DLD1 (cell line): ENCODE results near the gene CDKL2.

ENCODE experiments used
- in situ Hi-C: cut with HindIII; loops from 2 replicates; pipeline ENCODE4 v1.10.0; 2017; ENCODE audit warnings: low sequenced_read_pairs

Gene CDKL2

DNA sequence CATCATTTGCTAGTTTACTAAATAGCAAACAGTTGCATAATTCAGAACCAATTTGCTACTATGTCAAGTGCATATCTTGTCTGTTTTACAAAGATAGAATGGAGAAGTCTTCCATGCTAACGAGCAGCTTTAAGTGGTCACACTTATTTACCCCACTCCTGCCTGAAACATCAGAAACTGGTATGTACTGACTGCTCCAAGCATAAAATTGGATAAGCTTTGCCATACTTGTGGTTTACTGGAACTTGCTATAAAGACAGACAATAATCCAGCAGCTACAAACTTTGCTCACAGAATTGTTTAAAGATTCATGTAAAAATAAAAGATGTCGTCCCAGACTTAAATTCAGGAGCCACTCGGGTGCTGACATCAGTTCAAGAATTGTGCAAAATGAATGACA is 13.3 kb upstream of the CDKL2 start:
- in situ Hi-C loops: no loop called here

DNA sequence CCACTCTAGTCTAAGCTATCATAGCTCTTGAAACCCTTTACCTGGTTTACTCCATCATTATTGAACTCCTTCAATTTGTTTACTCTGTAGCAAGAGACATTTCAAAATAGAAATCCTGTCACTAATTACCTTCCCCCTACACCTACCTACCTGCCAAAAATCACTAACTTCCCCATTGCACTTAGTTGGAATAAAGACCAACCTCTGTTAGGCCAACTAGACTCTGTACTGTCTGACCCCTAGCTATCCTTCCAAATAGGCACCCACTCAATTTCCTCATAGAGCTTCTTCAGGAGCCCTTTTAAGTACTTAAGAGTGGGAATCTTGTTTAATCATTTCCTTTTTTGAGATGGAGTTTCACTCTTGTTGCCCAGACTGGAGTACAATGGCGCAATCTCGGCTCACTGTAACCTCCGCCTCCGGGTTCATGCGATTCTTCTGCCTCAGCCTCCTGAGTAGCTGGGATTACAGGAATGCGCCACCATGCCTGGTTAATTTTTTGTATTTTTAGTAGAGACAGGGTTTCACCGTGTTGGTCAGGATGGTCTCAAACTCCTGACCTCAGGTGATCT is 8.9 kb upstream of the CDKL2 start:
- in situ Hi-C loops: no loop called here

DNA sequence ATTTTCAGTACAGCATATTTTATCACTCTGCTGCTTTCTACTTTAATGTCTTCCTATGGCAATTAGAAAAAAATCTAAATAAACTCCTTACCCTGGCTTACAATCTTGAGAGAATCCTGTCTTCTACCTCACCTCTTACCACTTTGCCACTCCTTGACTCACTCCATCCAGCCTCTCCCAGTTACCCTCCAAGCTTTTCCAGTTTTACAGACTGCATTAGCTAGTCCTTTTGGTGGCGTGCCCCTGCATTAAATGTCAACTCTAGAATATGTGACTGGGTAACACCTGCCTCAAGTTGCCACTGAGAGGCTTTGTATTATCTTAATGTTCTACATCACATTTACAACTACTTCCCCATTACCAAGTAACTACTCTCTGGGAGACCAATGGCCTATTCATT is 7.5 kb upstream of the CDKL2 start:
- in situ Hi-C loops: no loop called here

DNA sequence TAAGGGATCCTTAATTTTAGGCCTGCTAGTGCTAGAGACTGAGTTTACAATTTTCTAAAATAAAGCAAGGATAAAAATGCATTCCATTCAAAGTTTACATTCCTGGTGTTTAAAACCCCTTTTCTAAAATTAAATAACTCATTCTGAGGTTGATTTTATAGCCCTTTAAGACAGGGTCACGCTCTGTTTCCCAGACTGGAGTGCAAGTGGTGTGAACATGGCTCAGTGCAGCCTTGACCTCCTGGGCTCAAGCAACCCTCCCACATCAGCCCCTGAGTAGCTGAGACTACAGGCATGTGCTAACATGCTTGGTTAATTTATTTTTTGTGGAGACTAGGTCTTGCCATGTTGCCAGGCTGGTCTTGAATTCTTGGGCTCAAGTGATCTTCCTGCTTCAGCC is 6.8 kb upstream of the CDKL2 start:
- in situ Hi-C loops: no loop called here

DNA sequence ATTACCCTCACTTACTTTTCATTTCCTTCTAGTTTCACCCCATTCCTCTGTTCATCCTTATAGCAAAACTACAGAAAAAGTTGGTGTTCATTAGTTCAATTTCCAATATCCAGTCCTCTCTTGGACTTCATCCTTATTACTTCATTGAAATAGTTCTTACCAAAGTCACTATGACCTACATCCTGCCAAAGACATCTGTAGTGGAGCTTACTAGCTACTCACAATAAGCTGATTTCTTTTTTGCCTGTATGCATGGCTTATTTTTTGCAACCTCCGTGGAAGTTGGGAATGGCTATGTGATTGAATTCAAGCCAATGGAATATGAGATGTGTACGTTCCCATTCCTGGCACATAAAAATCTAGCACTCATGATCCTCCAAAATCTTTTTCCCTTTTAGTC is 4.6 kb upstream of the CDKL2 start:
- in situ Hi-C loops: loop anchor here (5.0 kb wide), 1 partner anchor 37 kb away; the partner anchor contains the start of gene G3BP2

DNA sequence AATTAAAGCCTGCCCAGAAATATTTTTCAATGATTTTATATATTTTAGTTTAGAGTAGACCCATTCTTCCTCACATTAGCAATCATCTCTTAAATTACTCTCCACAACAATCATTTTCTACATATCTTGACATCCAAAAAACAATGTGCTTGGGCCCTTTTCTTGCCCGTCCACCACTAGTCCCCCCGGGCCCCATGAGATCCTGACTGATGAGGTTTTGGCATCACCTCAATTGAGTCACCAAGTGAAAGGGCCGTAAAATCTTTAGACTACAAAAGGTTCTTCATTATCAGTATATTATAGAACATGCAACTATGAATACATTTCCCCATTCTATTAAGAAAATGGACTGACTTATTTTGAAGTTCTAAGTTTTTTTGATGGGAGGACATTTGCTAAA is 4.0 kb upstream of the CDKL2 start:
- in situ Hi-C loops: loop anchor here (5.0 kb wide), 1 partner anchor 38 kb away; the partner anchor contains the start of gene G3BP2

DNA sequence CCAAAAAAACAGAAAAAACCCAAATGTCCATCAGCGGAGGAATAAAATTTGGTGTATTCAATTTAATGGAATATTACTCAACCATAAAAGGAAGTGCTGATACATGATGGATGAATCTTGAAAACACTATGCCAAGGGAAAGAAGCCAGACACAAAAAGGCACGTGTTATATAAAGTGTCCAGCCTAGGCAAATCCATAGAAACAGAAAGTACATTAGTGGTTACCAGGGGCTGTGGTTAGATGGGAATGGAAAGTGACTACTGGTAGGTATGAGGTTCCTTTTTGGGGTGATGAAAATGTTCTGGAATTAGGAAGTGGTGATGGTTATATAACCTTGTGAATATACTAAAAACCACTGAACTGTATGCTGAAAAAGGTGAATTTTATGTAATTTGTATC is 3.5 kb upstream of the CDKL2 start:
- in situ Hi-C loops: loop anchor here (5.0 kb wide), 1 partner anchor 38 kb away; the partner anchor contains the start of gene G3BP2

DNA sequence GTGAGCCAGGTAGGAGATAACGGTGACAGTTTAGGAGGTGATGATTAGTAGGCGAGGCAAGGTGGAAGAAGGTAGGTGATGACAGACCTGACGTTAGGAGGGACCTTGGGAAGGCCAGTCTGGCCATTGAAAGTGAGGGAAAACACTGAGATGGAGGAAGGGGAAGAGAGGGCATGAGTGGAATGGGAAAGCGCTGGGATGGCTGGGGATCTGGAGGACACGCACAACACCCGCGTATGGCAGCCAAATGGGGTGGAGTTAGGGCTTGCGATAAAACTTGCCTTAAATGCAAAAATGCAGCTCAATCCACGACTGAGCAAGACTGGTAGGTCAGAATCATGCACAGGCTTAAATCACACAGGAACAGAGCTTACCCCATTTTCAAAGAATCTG is 605 bp upstream of the CDKL2 start:
- in situ Hi-C loops: loop anchor here (5.0 kb wide), 1 partner anchor 41 kb away; the partner anchor contains the start of gene G3BP2

DNA sequence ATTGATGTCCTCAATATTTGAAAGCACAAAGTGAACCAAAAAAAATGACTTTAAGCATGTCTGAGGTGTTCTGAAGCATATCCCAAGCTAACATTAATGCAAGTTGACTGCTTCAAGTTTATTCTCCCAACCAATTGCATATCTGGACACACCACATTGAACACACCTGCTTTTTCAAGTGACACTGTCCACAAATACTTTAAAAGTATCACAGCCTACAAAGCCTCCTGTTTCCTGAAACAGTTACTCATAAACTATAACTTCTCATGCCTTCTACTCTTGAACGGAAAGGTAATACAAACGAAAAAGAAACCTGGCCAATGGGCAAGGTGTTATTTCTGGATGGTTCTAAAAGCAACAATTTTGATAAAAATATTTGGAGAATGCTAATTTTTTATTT is 1.1 kb downstream of the CDKL2 start:
- in situ Hi-C loops: no loop called here

DNA sequence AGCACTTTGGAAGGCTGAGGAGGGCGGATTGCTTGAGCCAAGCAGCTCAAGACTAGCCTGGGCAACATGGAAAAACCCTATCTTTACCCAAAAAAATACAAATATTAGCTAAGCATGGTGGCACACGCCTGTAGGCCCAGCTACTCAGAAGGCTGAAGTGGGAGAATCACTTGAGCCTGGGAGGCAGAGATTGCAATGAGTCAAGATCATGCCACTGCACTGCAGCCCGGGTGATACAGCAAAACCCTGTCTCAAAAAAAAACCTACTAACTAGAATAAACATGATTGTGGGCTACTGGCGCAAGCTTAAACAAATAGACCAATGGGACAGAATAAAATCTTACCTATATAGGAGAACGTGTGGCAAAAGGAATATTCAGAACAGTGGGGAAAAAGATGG is 7.3 kb downstream of the CDKL2 start:
- in situ Hi-C loops: no loop called here

DNA sequence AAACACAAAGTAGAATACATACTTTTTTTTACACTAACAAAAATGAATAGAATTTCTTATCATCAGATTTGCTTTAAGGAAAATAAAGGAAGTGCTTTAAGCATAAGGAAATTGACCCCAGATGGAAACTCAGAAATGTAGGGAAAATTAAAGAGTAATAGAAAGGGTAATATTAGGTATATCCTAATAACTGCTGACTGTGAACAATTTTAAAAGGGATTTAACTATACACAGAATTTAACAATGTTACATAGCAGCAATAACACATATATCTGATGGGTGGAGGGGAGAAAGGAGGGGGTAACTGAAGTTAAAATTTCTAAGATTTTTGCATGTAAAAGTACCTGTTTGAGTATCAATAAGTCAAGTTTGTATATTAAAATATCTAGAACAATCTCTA is 8.6 kb downstream of the CDKL2 start:
- in situ Hi-C loops: no loop called here

DNA sequence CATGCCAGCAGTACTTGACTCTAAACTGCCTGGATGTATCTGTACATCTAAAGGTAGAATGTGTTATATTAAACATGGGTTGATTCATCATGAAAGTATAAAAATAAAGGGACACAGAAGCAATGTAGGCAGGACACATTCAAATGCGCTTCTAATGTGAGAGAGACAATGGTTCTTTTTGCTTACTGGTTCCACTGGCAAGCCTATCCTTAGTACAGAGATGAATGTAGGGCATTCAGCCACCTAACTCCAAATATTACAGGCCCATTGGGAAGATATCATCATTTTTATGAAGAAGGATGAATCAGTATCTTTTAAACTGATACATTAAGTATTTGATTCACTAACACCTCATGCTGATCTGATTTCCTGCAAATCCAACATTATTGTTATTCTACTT is 18.0 kb downstream of the CDKL2 start:
- in situ Hi-C loops: no loop called here

DNA sequence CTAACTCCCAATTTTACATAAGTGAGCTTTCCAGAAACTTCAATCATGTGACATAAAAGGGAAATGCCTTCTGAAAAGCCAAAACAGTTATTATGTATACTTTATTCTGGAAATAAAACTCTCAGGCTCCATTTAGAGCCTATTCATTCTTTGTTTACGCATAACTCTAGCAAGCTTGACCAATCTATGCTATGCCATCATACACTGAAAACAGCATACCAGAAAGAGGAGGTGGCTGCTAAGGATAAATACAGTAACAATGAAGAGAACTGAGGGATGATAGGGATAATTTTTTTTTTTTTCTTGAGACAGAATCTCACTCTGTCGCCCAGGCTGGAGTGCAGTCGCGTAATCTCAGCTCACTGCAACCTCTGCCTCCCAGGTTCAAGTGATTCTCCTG is 24.4 kb downstream of the CDKL2 start:
- in situ Hi-C loops: no loop called here

DNA sequence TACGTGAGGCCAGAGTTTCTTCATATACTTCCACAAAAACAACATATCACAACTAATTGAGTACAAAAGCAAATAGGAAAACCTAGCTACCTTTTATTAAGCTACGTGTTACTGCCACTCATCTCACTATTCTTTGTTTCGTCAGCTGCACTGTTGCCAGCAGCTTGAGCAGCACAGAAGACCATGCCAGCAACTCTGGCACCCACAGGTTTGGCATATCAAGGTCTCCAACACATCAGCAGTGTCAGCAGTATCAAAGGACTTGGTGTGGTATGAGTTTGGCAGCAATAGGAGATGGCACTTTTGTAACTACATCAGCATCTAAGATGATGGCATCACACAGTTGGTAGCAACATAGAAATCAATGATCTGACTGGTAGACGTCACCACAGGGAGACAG is 30.7 kb downstream of the CDKL2 start:
- in situ Hi-C loops: no loop called here

DNA sequence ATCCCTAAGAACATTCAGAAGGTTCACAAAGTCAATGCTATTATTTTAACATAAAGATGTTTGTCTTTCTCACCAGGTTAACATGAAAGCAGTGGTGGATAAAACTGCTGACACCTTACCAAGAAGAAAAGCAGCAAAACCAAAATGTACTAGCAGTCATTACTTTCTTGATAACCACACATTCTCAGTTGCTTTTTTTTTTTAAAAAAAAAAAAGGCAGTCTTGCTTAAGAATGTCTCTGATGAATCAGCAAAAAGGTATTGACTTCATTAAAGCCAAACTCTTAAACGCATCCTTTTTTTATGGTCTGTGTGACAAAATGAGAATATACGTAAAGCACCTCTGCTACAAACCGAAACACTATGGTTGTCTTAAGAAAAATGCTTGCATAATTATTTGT is 31.9 kb downstream of the CDKL2 start:
- in situ Hi-C loops: no loop called here

DNA sequence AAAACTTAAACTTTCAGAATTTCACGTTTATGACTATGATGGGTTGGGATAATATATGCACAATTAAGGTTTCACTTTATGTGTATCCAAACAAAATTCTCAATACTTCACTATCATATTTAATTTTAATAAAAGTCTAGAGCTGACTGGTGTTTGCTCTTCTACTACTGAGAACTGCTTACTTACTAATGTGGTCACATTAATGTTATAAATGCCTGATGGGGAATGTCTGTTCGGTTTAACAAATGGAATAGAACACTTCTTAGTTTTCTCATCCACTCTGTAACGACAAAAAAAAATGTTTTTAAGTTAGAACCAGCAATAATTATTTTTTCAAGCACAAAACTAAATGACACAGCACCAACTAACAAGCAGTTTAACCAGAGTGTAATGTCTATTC is 34.3 kb downstream of the CDKL2 start:
- in situ Hi-C loops: no loop called here

DNA sequence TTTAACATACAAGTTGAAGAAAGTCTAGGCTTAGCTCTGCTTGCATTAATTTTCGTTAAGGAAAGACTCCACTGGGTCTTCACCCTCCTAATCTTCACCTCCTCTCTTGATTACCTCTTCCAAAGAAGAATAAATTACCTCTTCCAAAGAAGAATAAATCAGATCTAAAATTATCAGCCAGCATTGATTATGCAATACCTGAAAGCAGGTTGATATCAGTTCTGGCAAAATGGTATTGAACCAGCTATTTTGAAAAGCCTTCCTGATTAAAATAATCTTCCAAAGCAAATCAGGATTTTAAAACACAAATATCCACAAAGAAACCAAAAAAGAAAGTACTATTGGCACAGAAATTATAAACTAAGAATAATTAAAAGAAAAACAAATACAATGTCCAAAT is 36.9 kb downstream of the CDKL2 start:
- in situ Hi-C loops: no loop called here

DNA sequence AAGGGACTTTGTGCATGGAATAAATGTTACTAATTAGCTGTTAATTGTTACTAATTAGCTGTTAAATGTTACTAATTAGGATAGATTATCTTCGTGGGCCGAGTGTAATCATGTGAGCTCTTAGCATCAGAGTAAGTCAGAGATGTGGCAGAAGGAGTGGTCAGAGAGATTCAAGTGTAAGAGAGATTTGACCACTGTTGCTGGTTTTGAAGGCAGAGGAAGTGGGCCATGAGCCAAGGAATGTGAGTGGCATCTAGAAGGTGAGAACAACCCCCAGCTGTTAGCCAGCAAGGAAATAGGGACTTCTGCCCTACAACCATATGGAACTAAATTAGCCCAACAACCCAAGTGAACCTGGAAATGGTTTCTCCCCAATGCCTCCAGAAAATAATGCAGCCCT is 46.3 kb downstream of the CDKL2 start:
- in situ Hi-C loops: no loop called here

DNA sequence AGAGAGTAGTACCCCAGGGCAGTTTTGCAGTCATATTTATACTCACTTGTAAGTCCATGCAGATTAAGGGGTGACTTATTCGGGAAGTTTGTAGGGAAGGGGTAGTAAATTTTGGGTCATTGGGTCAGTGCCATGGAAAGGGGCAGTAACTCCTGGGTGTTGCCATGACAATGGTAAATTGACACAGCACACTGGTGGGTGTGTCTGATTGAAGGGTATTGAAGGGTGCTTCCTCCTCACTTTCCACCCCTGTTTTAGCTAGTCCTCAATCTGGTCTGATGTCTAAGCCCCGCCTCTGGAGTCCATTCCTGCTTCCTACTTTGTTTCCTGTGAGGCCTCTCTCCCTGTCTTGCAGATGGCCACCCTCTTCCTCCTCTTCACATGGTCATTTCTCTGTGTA is 62.6 kb downstream of the CDKL2 start:
- in situ Hi-C loops: no loop called here

DNA sequence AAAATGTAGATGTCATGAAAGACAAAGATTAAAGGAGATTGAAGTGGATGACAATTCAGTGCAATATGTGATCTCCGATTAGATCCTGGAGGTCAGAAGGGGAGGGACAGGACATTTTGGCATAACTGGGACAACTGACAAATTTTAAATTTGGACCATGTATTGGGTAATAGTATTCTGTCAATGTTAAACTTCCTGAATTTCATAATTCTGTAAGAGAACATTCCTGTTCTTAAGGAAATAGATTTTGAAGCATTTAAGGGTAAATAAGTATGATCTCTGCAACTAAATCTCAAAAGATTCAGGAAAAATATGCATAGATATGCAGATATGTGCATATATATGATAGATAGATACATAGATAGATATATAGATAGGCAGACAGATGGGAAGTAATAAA is 63.4 kb downstream of the CDKL2 start:
- in situ Hi-C loops: no loop called here

DNA sequence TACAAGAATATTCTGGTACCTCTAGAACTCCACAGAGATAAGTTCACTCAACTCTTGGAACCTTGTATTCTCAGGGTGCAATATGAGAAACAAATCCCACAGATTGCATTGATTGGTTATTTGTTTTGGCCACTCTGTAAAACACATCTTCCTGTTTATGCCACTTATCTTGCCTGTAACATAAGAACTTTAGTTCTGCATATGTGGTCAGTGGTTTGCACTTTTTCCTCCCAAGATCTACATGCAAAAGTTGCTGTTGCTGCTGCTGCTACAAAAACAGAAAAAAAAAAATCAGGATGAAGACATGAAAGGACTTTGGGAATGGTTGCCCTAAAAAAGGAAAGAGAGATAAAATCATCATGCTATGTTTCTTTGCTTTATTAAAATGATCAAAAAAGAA is 64.8 kb downstream of the CDKL2 start:
- in situ Hi-C loops: no loop called here

DNA sequence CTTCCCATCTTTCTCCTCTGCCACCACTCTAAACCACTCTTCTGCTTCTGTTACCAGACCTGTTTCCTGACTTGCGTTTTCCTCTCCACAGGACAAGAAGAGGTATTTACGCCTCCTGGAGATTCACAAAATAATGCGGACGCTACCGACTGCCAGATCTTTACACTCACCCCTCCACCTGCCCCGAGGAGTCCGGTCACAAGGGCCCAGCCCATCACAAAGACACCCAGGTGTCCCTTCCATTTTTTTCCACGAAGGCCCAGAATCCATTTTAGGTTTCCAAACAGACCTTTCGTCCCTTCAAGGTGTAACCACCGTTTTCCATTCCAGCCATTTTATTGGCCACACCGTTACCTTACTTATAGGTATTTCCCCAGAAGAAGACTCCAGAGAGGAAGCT is 66.3 kb downstream of the CDKL2 start:
- in situ Hi-C loops: no loop called here

DNA sequence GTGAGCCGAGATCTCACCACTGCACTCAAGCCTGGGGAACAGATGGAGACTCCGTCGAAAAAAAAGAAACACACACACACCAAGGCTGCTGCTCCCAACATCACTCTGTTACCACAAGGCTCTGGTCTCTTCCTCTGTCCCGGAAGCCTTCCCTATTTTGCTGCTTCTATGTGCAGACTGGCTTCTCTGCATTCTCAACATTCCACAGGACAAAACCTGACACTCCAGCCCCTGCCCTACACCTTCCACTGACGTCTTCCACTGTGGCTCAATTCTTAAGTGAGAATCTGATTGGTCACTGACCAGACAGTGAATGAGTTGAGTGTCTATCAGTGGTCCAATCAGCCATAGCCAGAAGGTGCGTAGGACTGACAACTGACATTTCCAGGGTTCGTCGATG is 68.5 kb downstream of the CDKL2 start:
- in situ Hi-C loops: no loop called here
